Activated CD8-positive, alpha-beta memory T cell treated with anti-CD3 and anti-CD28 coated beads for 4 hours (primary cell): ENCODE data around the gene PAPOLA.
"Not testable (repeated sequence)": the region's sequence is repeated elsewhere in the genome, so short reads cannot be mapped to it uniquely, and the experiment has no call there.

Source experiments
- DNase-seq, 2 donors: peaks; one replicate each; pipeline ENCODE4 v3.0.0-alpha.2; 2020; ENCODE audit warnings: low read depth in 2 of 2

Gene PAPOLA

GRCh38 chr14:96502621-96503305 lies 581 bp downstream of the PAPOLA start:
- no peak for DNase-seq

GRCh38 chr14:96503306-96503679 lies 1.1 kb downstream of the PAPOLA start:
- no peak for DNase-seq

- DNase-seq, result not testable (repeated sequence)
Measured at GRCh38 chr14:96504353-96504752, 2.2 kb downstream of the PAPOLA start.

- no peak for DNase-seq
Measured at GRCh38 chr14:96507723-96508122, 5.5 kb downstream of the PAPOLA start.

- no peak for DNase-seq
Measured at GRCh38 chr14:96508900-96509299, 6.7 kb downstream of the PAPOLA start.

GRCh38 chr14:96509457-96510090 lies 7.4 kb downstream of the PAPOLA start:
- DNase-seq, result no peak

GRCh38 chr14:96511146-96511545 lies 9.0 kb downstream of the PAPOLA start:
- DNase-seq, result no peak

- DNase-seq, result no peak
Measured at GRCh38 chr14:96511667-96512066, 9.5 kb downstream of the PAPOLA start.

GRCh38 chr14:96512122-96512521 lies 9.9 kb downstream of the PAPOLA start:
- DNase-seq, result no peak

GRCh38 chr14:96512602-96513397 lies 10.6 kb downstream of the PAPOLA start:
- no peak for DNase-seq

GRCh38 chr14:96514694-96515093 lies 12.5 kb downstream of the PAPOLA start:
- no peak for DNase-seq

GRCh38 chr14:96515731-96516130 lies 13.5 kb downstream of the PAPOLA start:
- no peak for DNase-seq

GRCh38 chr14:96516351-96516750 lies 14.2 kb downstream of the PAPOLA start:
- no peak for DNase-seq

- no peak for DNase-seq
Measured at GRCh38 chr14:96519970-96520369, 17.8 kb downstream of the PAPOLA start.

GRCh38 chr14:96525452-96525851 lies 23.3 kb downstream of the PAPOLA start:
- DNase-seq, result no peak

GRCh38 chr14:96532632-96533031 lies 30.4 kb downstream of the PAPOLA start:
- no peak for DNase-seq

GRCh38 chr14:96536807-96537206 lies 34.6 kb downstream of the PAPOLA start:
- DNase-seq, result no peak

GRCh38 chr14:96538097-96538989 lies 36.2 kb downstream of the PAPOLA start:
- no peak for DNase-seq

GRCh38 chr14:96538990-96539317 lies 36.8 kb downstream of the PAPOLA start:
- no peak for DNase-seq

- no peak for DNase-seq
Measured at GRCh38 chr14:96554315-96554910, 52.2 kb downstream of the PAPOLA start.

GRCh38 chr14:96559571-96559970 lies 57.4 kb downstream of the PAPOLA start:
- no peak for DNase-seq

- no peak for DNase-seq
Measured at GRCh38 chr14:96564389-96564788, 62.2 kb downstream of the PAPOLA start.
